BJ (cell line): Measurements from ENCODE around the gene XPR1. TPM values are rescaled to one million over a fixed set of nuclear protein-coding genes. Genes with fewer than 3 reads are reported as not detected.
"Not testable (repeated sequence)": the region's sequence is repeated elsewhere in the genome, so short reads cannot be mapped to it uniquely, and the experiment has no call there.

ENCODE experiments used
- CTCF ChIA-PET: fragments of 350-600 bp; formaldehyde crosslinking; extraction: SDS; loops from one replicate; lab custom pipeline; 2021; ENCODE audit warnings: antibody characterized with exemption, inconsistent platforms; lab: Yijun Ruan, JAX
- POLR2A ChIA-PET: fragments of 300-600 bp; sonication (Branson Sonifier 250); formaldehyde crosslinking; extraction: SDS; loops from one replicate; lab custom pipeline; 2021; ENCODE audit warnings: antibody characterized with exemption; lab: Charles Lee
- DNase-seq: peaks from one replicate; pipeline ENCODE4 v3.0.0-alpha.2; 2011; ENCODE audit warnings: low read depth
- H3K27me3 ChIP-seq: 2 replicates; pipeline ENCODE4 v1.6.0; 2011; ENCODE audit warnings: low read length; ENCODE audit not compliant: control insufficient read depth, insufficient read depth
- H3K36me3 ChIP-seq: 2 replicates; pipeline ENCODE4 v1.5.1; 2011; ENCODE audit warnings: low read length; ENCODE audit not compliant: control insufficient read depth, insufficient read depth
- H3K4me3 ChIP-seq: 2 replicates; pipeline ENCODE4 v1.5.1; 2011; ENCODE audit warnings: low read depth, mild to moderate bottlenecking, control low read depth, low read length
- CTCF ChIP-seq: IDR thresholded peaks from 2 replicates; pipeline ENCODE4 v1.5.1; 2011; ENCODE audit warnings: low read depth, mild to moderate bottlenecking, control low read depth, inconsistent platforms, low read length, moderate library complexity; ENCODE audit not compliant: insufficient read depth
- polyA plus RNA-seq: library from polyadenylated mRNA; depleted of rRNA; stranded (reverse); fragments of >200 nt; gene quantifications from 2 replicates; pipeline ENCODE4 v1.2.3, GENCODE V29; 2011

Gene XPR1
- polyA plus RNA-seq, 1 experiment, result 17.3 TPM

GRCh38 chr1:180786624-180787023, 154.8 kb downstream of the XPR1 start:
- no peak for TF ChIP-seq CTCF
- H3K36me3 ChIP-seq, result no peaks in the 10 kb centered on the region
- no peaks in the 10 kb centered on the region for H3K27me3 ChIP-seq
- no peak for DNase-seq
- no peak overlapping the region for H3K4me3 ChIP-seq
- ChIA-PET POLR2A (interaction anchor here (0.6 kb wide), 1 partner anchor 48 kb away, joined by 5 read pairs; no protein-coding TSS in a partner anchor), CTCF (interaction anchor here (0.5 to 1.1 kb wide), 3 partner anchors 8 to 1727 kb away, joined by 3 read pairs; no protein-coding TSS in a partner anchor)

- no peak for DNase-seq
- ChIA-PET CTCF (interaction anchor here (2.0 kb wide), 1 partner anchor 254 kb away, joined by 5 read pairs; no protein-coding TSS in a partner anchor), POLR2A (no interaction called here)
- H3K27me3 ChIP-seq, result no peaks in the 10 kb centered on the region
- no peaks in the 10 kb centered on the region for H3K36me3 ChIP-seq
- TF ChIP-seq CTCF, result no peak
- H3K4me3 ChIP-seq, result no peak overlapping the region
Observed at GRCh38 chr1:180787628-180788307, 155.9 kb downstream of the XPR1 start.

- Histone ChIP-seq H3K36me3 (no peaks in the 10 kb centered on the region), H3K4me3 (no peak overlapping the region), H3K27me3 (no peaks in the 10 kb centered on the region)
- ChIA-PET CTCF (interaction anchor here (1.5 to 2.0 kb wide), 2 partner anchors 13 to 256 kb away, joined by 3 to 5 read pairs; no protein-coding TSS in a partner anchor), POLR2A (no interaction called here)
- TF ChIP-seq CTCF, result no peak
- DNase-seq, result no peak
Observed at GRCh38 chr1:180789460-180789859, 157.6 kb downstream of the XPR1 start.

GRCh38 chr1:180791152-180791551, 159.3 kb downstream of the XPR1 start:
- CTCF ChIA-PET, POLR2A ChIA-PET, H3K27me3 ChIP-seq, H3K4me3 ChIP-seq, H3K36me3 ChIP-seq, DNase-seq: not testable (repeated sequence)

GRCh38 chr1:180791806-180792205, 160.0 kb downstream of the XPR1 start:
- H3K36me3 ChIP-seq, result no peaks in the 10 kb centered on the region
- ChIA-PET CTCF (no interaction called here), POLR2A (no interaction called here)
- no peaks in the 10 kb centered on the region for H3K27me3 ChIP-seq
- TF ChIP-seq CTCF, result no peak
- no peak overlapping the region for H3K4me3 ChIP-seq
- DNase-seq, result no peak
